Hematopoietic multipotent progenitor cell treated with erythropoietin and hydrocortisone succinate and interleukin-3 and kit ligand, for 17 days (in vitro differentiated cells): ENCODE measurements around the gene TRIB2.

ENCODE experiments used
- DNase-seq: peaks from one replicate; pipeline ENCODE4 v3.0.0-alpha.2; 2015; ENCODE audit warnings: low spot score

TRIB2 gene

GRCh38 chr2:12720754-12721378 lies 4.1 kb downstream of the TRIB2 start:
- no peak for DNase-seq

GRCh38 chr2:12721566-12722446 lies 5.1 kb downstream of the TRIB2 start:
- no peak for DNase-seq

GRCh38 chr2:12722447-12723316 lies 5.9 kb downstream of the TRIB2 start:
- no peak for DNase-seq

- no peak for DNase-seq
Observed at GRCh38 chr2:12723736-12724463, 7.2 kb downstream of the TRIB2 start.

GRCh38 chr2:12725233-12726187 lies 8.8 kb downstream of the TRIB2 start:
- DNase-seq = no peak

GRCh38 chr2:12726271-12726670 lies 9.5 kb downstream of the TRIB2 start:
- no peak for DNase-seq

GRCh38 chr2:12727065-12727464 lies 10.3 kb downstream of the TRIB2 start:
- DNase-seq = no peak

GRCh38 chr2:12727641-12728040 lies 10.9 kb downstream of the TRIB2 start:
- DNase-seq = no peak

- no peak for DNase-seq
Observed at GRCh38 chr2:12728221-12728777, 11.6 kb downstream of the TRIB2 start.

GRCh38 chr2:12730265-12730664 lies 13.5 kb downstream of the TRIB2 start:
- DNase-seq = no peak

GRCh38 chr2:12731701-12732280 lies 15.1 kb downstream of the TRIB2 start:
- no peak for DNase-seq

GRCh38 chr2:12732651-12733050 lies 15.9 kb downstream of the TRIB2 start:
- no peak for DNase-seq

- DNase-seq = no peak
Observed at GRCh38 chr2:12733846-12734245, 17.1 kb downstream of the TRIB2 start.

- DNase-seq = no peak
Observed at GRCh38 chr2:12734914-12735654, 18.3 kb downstream of the TRIB2 start.

- no peak for DNase-seq
Observed at GRCh38 chr2:12737297-12737696, 20.6 kb downstream of the TRIB2 start.

GRCh38 chr2:12737738-12738485 lies 21.2 kb downstream of the TRIB2 start:
- no peak for DNase-seq

GRCh38 chr2:12739721-12740254 lies 23.1 kb downstream of the TRIB2 start:
- no peak for DNase-seq

GRCh38 chr2:12741380-12741779 lies 24.6 kb downstream of the TRIB2 start:
- no peak for DNase-seq
